ENCODE measurements around the gene ALDH9A1. TPM values are rescaled to one million over a fixed set of nuclear protein-coding genes. Genes with fewer than 3 reads are reported as not detected.

ALDH9A1 gene
- total and polyA plus RNA-seq, 2 of the 4 experiments (the other 2 are of a cell fraction) = 43.5 to 43.7 TPM

DNA sequence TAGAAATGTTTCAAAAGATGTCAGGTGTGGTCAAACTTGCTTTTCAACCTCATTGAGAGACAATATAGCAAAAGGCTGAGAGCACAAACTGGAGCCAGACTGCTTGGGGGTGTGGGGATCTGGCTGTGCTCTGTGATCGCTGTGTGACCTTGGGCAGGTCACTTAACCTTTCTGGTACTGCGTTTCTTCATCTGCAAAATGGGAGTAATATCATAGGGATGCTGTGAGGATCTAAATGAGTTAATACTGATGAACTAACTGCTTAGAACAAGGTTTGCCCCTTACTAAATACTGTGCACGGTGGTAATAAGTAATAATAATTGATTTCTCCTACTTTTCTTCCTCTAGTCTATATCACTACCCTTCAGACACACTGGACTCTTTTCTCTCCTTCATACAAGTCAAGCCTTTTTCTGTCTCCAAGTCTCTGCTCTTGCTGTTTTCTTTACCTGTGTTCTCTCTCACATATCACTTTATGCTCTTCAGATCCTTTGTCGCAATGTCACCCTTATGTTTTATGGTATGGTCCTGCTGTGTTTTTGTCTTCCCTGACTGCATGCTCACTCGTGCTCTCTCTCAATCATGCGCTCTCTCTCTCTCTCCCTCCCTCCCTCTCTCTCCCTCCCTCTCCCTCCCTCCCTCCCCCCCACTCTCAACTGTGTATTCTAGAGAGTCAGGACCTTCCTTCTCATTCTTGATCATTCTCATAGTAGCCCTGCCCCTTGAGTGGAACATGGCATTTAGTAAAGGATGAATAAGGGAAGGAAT is 64.0 kb downstream of the ALDH9A1 start:
- Histone ChIP-seq H3K23ac (ENCODE audit: low read depth, low read length) (no peak overlapping the region), H3K4me1 (ENCODE audit: control insufficient read depth, insufficient read depth, low read length) (peaks cover 10% of the 10 kb centered on the region), H4K20me1 (ENCODE audit: insufficient read depth, low read length) (peaks cover 51% of the 10 kb centered on the region), H2BK20ac (ENCODE audit: low read depth, low read length) (no peak overlapping the region), H3K36me3 (ENCODE audit: control insufficient read depth, insufficient read depth, low read length) (peaks cover 7% of the 10 kb centered on the region), H3K9me3 (ENCODE audit: control insufficient read depth, insufficient read depth, low read length) (no peaks in the 10 kb centered on the region), H3K27ac (ENCODE audit: insufficient read depth, low read length) (no peak overlapping the region), H4K8ac (ENCODE audit: low read depth in 2 of 2, low read length in 2 of 2) (no peak overlapping the region), H3K56ac (ENCODE audit: extremely low read depth, insufficient read depth, low read length) (no peak overlapping the region), H4K91ac (ENCODE audit: insufficient read depth, low read depth, low read length) (no peak overlapping the region), H3K9ac (ENCODE audit: low read depth, low read length) (no peak overlapping the region), H2AK9ac (replicated peaks; ENCODE audit: low read depth, low read length, poor library complexity) (no peak overlapping the region), H3K18ac (ENCODE audit: low read depth, low read length) (no peak overlapping the region), H2BK120ac (ENCODE audit: low read depth, low read length) (no peak overlapping the region), H2AK5ac (ENCODE audit: low read depth, low read length) (no peak overlapping the region), H3K27me3 (ENCODE audit: control insufficient read depth, insufficient read depth, low read length) (no peaks in the 10 kb centered on the region), H3K4me3 (ENCODE audit: insufficient read depth, low read depth, low read length) (no peak overlapping the region), H4K5ac (ENCODE audit: low read depth, low read length) (no peak overlapping the region), H3K79me1 (ENCODE audit: low read depth in 1 of 2, low read length in 2 of 2) (peaks cover 16 to 72% of the 10 kb centered on the region in 2 experiments), H2AFZ (replicated peaks; ENCODE audit: low read length, poor library complexity) (no peak overlapping the region), H3K9me1 (ENCODE audit: insufficient read depth, low read length) (peaks cover 6% of the 10 kb centered on the region), H3K14ac (replicated peaks; ENCODE audit: low read depth, low read length) (no peak overlapping the region), H2BK15ac (ENCODE audit: low read depth, low read length) (no peak overlapping the region), H3K4ac (ENCODE audit: low read depth, low read length) (no peak overlapping the region), H2BK5ac (ENCODE audit: low read depth, low read length, poor library complexity, severe bottlenecking) (no peak overlapping the region), H3K4me2 (ENCODE audit: low read depth, low read length) (no peak overlapping the region; the same call in 1 of the 2 replicates)
- dilution Hi-C loops (cut with HindIII; ENCODE audit: low sequenced_read_pairs, unreplicated experiment) (no loop called here), intact Hi-C loops (cut with micrococcal nuclease) (loop anchor here (10.0 kb wide), 1 partner anchor 190 kb away; the partner anchor contains the start of gene UCK2), in situ Hi-C loops (cut with MboI; ENCODE audit: low sequenced_read_pairs) (no loop called here)
- ChIA-PET CTCF (interaction anchor here (0.6 kb wide), 1 partner anchor 270 kb away, joined by 3 read pairs; no protein-coding TSS in a partner anchor), POLR2A (ENCODE audit: unreplicated experiment) (no interaction called here)
- DNase-seq (no peak), ATAC-seq (ENCODE audit: low read depth) (no peak)
- BruUV-seq (replicated peaks) = no TSS peak
- TF ChIP-seq MAFK (IDR thresholded peaks at IDR 0.05; ENCODE audit: low read depth, low read length) (no peak), SMC3 (IDR thresholded peaks at IDR 0.05; ENCODE audit: low read depth, low read length) (no peak), FOS (IDR thresholded peaks at IDR 0.05; ENCODE audit: low read depth, low read length) (no peak), NFE2L2 (IDR thresholded peaks at IDR 0.05; ENCODE audit: low read depth, low read length) (no peak), MAZ (IDR thresholded peaks at IDR 0.05; ENCODE audit: borderline replicate concordance, low read depth, low read length) (no peak), RCOR1 (IDR thresholded peaks at IDR 0.05; ENCODE audit: insufficient replicate concordance, low read length) (no peak), MXI1 (IDR thresholded peaks at IDR 0.05; ENCODE audit: borderline replicate concordance, low read depth, low read length) (no peak)
- TF ChIP-seq, protein P1, sequence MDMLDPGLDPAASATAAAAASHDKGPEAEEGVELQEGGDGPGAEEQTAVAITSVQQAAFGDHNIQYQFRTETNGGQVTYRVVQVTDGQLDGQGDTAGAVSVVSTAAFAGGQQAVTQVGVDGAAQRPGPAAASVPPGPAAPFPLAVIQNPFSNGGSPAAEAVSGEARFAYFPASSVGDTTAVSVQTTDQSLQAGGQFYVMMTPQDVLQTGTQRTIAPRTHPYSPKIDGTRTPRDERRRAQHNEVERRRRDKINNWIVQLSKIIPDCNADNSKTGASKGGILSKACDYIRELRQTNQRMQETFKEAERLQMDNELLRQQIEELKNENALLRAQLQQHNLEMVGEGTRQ (IDR thresholded peaks at IDR 0.05; ENCODE audit: low read depth, low read length) = no peak
- no CpG with 5 or more reads among the region's 6 CpGs for WGBS, 2 experiments (ENCODE audit: extremely low coverage in 2 of 2, insufficient read length in 1 of 2)
